ENCODE results near the gene PDCD11.

- TF ChIP-seq CTCF (IDR thresholded peaks at IDR 0.05; ENCODE audit: low read depth, low read length, poor library complexity, severe bottlenecking): no peak
- TF ChIP-seq EZH2phosphoT487 (IDR thresholded peaks at IDR 0.05; ENCODE audit: borderline replicate concordance, low read length): no peak
Observed at GRCh38 chr10:103454026-103454425, 57.6 kb downstream of the PDCD11 start.

All from DOHH2 (cell line).